G401.6 (cell line): ENCODE measurements around the gene GZMM.

ENCODE experiments used
- FAIRE-seq: peaks from 2 replicates; lab custom pipeline; 2012; peaks lifted over from hg19 to GRCh38; lab: Jason Lieb, UNC

Gene GZMM

DNA sequence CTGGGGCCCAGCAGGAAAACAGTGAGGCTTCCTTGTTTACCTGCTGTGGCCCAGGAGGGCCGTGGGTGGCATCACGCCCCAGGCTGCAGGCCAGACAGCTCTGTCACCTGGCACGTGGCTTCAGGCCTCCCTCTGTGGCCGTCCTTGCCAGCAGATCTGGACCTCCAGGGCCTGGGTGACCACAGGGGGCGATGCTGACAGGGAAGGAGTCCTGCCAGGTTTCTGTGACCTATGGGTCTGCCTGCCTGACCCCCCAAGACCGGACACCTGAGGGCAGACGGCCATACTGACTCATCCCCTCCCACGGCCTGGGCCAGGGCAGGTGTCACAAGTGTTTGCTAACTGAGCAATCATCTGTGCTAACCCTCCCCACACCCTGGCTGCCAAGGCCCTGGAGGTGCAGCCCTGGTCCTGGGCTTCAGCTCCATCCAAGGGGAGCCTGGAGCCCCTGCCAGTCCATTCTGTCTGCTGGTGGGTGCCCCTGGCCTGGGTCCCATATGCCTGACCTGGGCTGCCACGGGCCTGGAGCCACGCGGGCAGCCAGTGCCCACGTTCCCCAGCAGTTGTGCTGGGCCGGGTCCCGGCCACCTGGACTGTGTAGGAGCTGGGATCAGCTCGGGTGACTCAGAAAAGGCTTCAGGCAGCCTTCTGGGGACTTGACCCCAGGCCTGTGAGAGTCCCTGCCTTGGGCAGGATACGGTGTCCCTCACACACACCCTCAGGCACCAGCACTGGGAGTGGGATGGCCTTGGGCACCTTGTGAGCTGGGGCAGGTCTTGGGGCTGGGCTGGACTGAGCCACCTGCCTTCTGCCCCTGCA is 8.6 kb upstream of the GZMM start:
- FAIRE-seq = no peak

DNA sequence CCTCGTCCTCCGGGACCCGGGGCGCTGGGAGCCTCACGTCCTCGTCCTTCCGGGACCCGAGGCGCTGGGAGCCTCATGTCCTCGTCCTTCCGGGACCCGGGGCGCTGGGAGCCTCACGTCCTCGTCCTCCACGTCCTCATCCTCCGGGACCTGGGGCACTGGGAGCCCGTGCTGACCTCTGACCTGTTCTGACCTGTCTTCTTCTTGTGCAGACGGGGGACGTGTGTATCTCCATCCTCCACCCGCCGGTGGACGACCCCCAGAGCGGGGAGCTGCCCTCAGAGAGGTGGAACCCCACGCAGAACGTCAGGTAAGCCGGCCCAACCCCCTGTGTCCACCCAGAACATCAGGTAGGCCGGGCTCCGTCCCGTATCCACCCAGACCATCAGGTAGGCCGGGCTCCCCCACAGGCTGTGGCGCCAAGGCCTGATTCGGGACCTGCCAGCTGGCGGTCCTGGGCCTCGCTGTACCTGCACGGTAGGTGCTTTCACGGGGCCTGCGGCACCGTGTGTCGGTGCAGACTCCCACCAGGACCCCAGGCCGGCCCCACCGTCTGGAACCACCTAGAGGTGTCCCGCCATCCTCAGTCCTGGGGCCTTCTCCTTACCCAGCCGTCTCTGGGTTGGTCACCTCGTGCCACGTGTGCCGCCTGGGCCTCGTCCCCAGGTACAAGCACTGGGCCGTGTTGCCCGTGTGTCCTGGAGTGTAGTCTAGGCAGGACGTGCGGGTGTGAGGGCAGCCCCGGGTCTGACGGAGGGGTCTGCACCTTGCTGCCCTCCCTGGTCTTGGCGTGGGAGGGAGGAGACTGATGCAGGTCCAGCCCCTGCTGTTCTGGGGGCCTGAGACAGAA is 7.6 kb upstream of the GZMM start:
- FAIRE-seq = no peak

DNA sequence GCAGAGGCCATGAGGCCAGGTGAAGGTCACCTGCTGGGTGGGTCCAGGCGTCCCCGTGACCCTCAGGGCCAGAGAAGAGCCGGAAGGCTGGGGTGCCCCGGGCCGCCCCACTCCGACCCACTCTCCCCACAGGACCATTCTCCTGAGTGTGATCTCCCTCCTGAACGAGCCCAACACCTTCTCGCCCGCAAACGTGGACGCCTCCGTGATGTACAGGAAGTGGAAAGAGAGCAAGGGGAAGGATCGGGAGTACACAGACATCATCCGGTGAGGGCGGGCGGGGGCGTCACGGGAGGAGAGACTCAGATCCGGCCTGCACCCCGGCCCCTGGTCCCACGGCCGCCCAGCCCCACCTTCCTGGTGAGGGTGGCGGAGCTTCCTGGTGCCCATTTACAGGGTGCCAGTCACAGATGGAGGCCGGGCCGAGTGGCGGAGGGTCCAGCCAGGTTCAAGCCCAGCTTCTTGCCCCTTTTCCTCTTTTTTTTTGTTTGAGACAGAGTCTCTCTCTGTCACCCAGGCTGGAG is 6.9 kb upstream of the GZMM start:
- FAIRE-seq = no peak

DNA sequence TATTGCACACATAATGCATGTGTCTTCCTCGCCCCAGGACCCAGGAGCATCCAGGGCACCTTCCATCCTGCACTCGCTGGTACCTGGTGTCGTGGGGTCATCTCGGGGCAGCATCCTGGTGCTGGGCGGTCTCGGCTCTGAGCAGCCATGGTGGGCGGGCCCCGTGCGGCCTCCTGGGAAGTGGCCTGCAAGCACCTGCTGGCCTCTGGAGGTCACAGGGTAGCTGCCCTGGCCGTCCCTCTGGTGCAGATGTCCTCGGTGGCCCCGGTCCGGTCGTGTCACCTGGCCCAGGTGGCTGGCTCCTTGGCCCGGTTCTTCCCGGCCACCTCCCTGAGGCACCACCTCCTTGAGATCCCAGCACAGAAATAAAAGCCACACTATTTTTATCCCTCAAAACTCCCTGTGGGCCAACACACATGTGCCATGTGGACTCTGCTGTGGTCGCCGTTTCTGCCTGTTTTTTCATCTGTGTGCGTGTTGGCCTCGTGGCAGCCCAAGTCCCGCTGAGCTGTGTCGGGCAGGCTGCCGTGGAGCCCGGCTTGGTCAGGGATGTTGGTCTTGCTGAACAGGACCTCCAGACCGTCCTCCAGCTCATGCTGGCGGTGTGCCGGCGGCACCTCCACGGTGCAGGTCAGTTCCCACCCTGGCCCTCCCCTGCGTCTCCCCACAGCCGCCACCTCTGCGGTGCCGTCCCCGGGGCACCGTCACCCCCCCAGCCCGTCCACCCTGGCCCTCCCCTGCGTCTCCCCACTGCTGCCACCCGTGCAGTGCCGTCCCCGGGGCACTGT is 5.0 kb upstream of the GZMM start:
- FAIRE-seq = no peak

DNA sequence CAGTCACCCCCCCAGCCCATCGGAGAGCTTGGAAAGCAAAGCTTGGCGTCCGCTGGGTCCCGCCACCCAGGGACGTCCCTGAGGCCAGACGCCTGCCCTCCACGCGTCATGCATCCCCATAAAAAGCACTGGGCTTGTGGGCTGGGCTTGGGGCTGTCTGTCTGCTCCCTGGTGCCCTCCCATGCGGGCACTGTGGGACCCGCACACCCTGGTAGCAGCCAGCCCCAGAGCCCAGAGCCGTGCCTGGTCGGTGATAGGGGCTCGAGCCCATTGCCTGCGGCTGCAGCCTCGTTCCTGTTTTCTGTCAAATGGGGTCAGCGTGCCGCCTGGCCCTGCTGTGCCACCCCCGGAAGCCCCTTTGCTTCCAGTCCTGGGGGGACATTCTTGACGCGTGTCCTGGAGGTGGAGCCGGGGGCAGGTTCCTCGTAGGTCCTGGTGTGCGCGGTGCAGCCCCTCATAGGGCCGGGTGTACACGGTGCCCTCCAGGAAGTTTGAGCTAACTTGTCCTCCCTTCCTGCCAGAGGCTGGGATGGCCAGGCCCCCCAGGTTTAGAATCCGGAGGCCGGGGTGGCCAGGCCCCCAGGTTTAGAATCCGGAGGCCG is 4.3 kb upstream of the GZMM start:
- FAIRE-seq = no peak

DNA sequence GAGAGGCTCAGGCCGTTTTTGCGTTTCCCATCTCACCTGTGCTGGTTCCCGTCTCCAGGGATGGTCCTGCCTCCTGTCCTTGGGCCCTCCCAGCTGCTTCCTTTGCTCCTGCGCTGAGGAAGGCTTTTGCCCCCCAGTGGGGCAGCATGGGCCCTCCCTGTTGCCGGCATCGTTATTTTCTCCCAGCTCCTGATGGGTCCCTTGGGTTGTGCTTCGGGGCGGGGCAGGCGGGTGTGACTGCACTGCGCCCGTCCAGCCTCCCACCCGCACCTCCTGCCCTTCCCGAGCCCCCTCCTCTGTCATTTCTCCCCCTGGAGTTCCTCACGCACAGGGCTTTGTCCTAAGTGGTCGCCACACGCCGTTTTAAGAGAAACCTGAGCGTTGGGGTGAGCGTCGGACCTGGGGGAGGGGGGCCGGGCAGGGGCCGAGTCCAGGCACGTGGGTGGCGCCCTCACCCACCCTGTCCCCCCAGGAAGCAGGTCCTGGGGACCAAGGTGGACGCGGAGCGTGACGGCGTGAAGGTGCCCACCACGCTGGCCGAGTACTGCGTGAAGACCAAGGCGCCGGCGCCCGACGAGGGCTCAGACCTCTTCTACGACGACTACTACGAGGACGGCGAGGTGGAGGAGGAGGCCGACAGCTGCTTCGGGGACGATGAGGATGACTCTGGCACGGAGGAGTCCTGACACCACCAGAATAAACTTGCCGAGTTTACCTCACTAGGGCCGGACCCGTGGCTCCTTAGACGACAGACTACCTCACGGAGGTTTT is 2.8 kb upstream of the GZMM start:
- no peak for FAIRE-seq

DNA sequence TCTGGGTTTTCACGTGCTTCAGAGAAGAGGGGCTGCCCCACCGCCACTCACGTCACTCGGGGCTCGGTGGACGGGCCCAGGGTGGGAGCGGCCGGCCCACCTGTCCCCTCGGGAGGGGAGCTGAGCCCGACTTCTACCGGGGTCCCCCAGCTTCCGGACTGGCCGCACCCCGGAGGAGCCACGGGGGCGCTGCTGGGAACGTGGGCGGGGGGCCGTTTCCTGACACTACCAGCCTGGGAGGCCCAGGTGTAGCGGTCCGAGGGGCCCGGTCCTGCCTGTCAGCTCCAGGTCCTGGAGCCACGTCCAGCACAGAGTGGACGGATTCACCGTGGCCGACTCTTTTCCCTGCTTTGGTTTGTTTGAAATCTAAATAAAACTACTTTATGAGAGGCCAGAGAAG is 2.2 kb upstream of the GZMM start:
- FAIRE-seq = no peak

DNA sequence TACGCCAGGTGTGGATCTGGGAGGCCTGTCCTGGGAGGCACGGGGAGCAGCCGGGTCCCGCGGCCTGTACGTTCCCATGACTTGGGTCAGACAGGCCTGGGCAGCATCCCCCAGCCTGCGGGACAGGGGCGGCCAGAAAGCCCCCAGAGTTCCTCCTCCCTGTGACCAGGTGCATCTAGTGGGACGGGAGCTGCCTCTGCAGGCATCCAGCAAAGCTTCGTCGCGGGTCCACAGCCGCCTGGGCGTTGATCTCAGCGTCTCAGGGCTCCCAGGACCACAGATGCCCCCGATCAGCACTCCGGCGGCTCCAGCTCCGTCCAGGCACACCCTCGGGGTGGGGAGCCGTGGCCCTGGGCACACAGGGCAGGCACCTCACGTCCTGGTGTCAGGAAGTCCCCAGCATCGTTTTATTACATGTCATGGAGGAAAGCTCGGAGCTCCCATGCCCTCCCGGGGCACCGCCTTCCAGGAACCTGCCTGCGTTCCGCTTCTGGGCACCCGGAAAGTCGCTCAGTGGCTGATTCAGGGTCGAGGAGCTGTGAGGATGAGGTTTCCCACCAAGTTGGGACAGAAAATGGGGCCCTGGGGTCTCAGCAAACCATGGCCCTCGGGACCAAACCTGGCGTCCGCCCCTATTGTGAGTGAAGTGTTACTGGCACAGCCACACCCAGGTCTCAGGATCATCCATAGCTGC is 1.5 kb upstream of the GZMM start:
- no peak for FAIRE-seq

DNA sequence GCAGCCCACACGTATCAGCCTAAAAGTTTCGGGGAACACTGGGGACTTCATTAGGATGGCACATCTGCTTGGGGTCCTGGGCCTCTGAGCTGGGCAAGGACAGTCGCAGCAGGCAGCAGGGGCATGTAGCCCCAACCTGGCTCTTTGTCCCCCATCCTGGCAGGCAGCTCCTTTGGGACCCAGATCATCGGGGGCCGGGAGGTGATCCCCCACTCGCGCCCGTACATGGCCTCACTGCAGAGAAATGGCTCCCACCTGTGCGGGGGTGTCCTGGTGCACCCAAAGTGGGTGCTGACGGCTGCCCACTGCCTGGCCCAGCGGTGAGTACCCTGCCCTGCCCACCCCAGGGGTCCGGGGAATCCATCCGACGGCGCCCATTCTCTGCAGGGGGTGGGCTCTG is 3.3 kb downstream of the GZMM start:
- no peak for FAIRE-seq

DNA sequence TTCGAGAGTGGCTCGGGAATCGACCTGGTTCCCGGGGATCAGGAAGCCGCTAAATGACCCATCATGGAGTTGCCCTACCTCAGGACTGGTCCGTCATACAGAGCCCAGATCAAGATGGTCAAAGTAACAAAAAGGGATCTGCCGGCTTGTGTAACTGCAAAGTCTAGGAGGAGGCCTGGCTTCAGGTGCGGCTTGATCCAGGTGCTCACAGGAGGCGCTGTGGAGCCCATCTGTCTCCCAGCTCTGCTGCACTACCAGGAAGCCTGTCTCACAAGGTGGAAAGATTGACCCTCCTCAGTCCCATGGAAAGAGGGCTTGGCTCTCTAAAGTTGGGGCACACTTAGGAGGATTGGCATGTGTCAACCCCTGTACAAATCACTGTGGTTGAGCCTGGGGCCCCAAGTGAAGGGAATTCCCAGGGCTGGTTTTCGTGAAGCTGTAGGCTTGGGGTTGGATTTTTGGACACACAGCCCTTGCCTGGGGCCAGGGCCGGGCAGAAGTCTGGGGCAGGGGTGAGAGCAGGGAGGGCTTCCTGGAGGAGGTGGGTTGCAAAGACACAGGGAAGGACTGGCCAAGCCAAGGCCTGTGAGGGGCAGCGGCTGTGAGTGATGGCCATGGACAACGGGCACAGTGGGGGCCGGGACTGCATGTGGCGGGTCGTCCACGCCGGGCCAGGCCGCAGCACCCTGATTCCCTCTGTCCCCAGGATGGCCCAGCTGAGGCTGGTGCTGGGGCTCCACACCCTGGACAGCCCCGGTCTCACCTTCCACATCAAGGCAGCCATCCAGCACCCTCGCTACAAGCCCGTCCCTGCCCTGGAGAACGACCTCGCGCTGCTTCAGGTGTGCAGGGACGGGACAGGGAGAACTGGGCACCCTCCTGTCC is 4.2 kb downstream of the GZMM start:
- FAIRE-seq = no peak

DNA sequence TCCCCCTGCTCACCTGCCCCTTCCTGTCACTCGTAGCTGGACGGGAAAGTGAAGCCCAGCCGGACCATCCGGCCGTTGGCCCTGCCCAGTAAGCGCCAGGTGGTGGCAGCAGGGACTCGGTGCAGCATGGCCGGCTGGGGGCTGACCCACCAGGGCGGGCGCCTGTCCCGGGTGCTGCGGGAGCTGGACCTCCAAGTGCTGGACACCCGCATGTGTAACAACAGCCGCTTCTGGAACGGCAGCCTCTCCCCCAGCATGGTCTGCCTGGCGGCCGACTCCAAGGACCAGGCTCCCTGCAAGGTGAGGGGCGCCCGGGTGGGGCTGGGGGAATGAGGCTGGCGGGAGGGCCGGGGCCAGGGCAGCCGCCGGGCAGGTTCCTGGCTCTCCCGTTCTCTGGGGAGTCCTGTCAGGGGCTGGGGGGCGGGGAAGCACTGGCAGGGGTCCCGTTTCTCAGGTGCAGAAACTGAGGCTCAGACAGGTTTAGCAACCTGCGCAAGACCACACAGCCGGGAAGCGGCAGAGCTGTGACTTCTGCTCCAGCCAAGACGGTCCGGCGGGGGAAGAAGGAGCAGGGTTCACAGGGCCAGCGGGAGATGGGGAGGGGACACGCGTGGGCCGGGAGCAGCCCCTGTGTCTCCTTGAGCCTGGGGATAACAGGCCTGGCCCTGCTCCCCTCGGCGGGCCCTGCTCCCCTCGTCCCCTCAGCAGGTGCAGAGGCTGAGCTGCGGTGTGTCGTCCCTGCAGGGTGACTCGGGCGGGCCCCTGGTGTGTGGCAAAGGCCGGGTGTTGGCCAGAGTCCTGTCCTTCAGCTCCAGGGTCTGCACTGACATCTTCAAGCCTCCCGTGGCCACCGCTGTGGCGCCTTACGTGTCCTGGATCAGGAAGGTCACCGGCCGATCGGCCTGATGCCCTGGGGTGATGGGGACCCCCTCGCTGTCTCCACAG is 5.3 kb downstream of the GZMM start:
- no peak for FAIRE-seq

DNA sequence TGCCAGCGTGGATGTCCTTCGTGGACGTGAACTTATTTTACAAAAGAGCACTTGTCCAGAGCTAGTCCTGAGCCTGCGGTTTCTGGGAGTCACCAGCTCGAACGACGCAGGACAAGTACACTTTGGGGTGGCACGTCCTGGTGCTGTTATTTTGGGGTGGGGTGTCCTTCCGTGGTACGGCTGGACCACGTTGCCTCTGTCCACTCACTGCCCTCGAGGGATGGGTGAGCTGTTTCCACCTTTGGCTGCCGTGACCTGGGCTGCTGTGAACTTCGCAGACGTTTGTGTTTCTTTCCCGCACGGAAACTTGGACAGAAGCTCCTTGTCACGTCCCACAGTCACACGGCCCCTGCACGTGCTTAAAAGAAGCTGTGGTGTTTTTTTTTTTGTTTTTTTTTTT is 11.0 kb downstream of the GZMM start:
- FAIRE-seq = no peak

DNA sequence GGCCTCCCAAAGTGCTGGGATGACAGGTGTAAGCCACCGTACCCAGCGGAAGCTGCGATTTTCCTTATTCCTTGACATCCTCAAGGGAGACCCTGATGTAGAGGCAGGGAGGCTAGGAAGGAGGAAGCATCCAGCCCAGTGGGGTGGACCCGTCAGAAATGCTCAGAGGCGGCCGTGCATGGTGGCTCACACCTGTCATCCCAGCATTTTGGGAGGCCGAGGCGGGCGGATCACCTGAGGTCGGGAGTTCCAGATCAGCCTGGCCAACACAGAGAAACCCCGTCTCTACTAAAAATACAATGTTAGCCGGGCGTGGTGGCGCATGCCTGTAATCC is 11.6 kb downstream of the GZMM start:
- no peak for FAIRE-seq

DNA sequence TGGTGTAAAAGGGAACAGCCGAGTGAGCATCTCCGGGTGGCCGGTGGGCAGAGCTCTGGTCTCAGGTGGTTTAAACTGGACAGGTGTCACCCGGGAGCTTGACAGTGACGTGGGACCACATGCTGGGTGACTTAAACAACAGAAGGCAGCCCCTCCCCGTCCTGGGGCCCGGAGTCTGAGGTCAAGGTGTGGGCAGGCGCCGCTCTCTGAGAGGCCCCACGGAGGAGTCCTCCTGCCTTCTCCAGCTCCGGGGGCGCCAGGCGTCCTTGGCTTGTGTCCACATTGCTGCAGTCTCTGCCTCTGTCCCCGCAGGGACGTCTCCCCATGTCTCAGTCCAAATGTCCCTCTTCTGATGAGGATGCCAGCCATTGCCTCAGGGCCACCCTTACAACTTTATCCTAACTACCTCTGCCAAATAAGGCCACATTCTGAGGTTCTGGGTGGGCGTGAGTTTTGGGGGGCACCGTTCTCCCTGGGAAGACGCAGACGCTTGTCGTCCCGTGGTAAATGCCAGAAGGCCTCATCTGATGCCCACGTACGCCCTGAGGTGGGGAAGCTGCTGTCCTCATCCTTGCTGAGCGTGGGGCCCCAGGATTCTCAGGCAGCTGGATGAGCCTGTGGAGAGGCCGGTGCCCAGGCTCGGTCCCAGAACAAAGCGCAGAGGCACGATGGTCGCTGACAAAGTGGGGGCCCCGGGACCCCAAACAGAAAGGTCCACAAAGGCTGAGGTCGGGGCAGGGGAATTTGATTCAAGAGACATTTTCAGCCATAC is 12.9 kb downstream of the GZMM start:
- no peak for FAIRE-seq

DNA sequence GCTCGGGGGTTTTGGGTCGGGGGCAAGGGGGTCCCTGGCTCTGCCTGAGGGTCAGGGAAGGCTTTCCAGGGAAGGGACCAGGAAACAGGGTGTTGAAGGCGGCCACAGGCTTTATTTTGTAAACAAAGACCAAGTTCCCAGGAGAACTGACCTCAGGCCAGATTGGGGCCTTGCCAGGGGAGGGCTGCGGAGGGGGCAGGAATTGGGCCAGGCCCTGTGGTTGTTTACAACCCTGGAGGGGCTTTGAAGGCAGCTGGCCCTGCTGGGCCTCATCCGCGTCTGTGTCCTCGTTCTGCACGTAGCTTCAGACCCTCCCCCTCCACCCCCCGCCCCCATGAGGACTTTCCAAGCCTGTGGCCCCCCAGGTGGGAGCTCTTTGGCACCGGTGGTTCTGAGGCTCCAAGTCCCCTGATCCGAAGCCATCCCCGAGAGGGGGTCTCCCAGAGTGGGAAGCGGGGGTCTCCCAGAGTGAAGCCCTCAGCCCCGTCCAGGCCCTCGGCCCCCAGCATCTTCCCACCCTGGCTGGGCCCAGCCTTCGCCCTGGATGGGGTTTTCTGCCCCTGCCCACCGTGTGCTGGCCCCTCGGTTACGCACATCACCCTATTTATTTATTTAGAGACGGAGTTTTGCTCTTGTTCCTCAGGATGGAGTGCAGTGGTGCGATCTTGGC is 15.1 kb downstream of the GZMM start:
- FAIRE-seq = no peak

DNA sequence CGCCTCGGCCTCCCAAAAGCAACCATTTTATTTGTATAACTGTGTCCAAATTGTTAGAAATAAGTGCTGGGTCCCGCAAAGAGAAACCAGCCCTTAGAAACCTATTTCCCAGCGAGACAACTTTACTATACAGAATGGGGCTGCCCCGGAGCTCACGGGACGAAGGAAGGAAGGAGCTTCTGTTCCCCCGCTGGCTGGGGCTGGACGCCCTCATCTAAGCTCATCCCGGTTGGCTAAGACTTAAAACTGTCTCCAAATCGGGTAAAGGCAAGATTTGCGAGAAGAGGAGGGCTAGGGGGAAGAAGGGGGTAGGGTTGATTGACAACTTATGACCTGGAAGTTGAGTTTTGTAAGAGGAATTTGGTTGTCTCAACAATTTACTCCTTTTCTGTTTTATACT is 16.3 kb downstream of the GZMM start:
- FAIRE-seq = no peak

DNA sequence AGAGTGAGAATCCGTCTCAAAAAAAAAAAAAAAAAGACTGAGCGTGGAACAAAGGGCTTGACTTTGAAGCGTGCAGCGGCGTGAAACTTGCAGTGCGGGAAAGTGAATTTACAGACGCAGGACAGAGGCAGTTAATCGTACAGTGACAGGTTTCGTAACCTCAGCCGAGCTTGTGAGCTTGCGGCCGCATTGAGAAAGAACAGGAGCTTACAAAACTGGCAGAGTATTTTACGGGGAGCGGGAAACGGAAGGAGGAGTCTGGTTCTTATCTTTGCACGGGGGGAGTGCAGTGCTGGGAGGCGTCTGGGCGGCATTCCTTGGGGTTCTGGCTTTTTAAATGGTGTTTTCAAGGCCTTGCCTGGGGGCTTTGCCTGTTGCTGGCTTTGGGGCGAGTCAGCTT is 22.6 kb downstream of the GZMM start:
- no peak for FAIRE-seq
